ENCODE results near the gene PDIA5. TPM values are rescaled to one million over a fixed set of nuclear protein-coding genes. Genes with fewer than 3 reads are reported as not detected.

PDIA5 gene
- polyA plus RNA-seq, 3 donors: 9.1 to 22.9 (median 11.5) TPM

DNA sequence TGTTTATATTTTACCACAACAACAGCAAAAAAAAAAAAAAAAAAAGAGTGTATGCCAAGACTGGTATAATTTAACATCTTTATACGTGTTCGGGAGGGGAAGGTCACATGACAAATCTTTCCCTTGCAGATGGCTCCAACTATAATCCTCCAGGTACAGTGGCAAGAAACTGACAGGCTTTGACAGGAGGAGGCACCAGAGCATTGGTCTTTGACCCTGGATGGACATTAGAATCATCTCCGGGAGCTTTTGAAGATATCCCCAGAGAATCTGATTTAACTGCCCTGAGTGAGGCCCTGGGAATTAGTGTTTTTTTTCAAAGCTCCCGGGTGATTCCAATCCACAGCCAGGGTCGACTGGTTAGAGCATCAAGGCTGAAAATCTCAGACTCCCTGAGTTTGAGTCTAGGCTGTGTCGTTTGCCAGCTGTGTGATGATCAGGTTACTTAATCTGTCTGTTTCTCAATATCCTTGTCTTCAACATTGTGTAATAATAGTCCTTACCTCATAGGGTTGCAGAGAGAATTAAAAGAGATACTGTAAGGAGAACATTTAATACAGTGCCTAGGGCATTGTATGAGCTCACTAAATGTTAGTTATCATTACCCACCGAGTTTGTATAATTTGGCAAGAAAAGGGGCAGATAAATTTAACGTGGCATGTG, 30.3 kb upstream of the PDIA5 start:
- WGBS, 3 donors: 52 to 66% (median 52%) methylated on average over 8 of the region's 8 CpGs

DNA sequence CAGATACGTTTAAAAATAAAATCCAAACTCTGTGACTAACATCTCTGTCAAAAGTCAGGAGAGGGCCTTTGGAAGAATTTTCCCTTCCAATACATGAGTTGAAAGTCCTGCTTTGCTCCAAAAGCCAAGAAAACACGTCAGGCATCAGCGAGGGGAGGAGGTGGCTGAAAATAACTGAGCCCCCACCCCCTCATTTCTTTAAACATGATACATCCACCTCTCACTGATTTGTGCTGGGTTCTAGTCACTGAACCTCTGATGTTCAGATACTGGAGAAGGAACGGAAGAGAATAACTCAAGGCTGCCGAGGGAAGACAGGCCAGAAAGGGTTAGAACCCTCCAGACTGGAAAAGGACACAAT, 29.8 kb upstream of the PDIA5 start:
- 60 to 80% (median 69%) methylated on average over 5 of the region's 5 CpGs for WGBS, 3 donors
- no peak overlapping the region for H3K27ac ChIP-seq (ENCODE audit: low read depth, low read length)

More for the DNA sequence above, 30.3 kb upstream of the PDIA5 start:
- H3K27ac ChIP-seq (ENCODE audit: low read depth, low read length): no peak overlapping the region

DNA sequence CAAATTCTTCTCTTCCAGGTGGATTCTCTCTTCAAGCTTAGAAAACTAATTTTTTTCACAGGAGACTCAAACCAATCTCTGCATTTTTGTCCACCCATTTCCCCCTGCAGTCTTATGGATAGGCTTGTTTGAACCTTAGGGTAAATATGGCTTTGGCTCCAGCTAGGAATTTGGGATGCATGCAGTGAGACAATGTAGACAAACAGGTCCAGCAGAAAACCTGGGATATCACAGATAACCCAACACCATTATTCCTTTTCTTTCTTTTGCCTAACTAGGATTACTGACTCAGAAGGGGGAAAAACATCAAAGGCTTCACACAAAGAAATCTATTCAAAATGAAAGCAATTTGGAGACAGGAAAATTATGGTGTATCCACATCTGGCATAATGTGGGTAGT, 28.1 kb upstream of the PDIA5 start:
- no peak overlapping the region for H3K27ac ChIP-seq (ENCODE audit: low read depth, low read length)

DNA sequence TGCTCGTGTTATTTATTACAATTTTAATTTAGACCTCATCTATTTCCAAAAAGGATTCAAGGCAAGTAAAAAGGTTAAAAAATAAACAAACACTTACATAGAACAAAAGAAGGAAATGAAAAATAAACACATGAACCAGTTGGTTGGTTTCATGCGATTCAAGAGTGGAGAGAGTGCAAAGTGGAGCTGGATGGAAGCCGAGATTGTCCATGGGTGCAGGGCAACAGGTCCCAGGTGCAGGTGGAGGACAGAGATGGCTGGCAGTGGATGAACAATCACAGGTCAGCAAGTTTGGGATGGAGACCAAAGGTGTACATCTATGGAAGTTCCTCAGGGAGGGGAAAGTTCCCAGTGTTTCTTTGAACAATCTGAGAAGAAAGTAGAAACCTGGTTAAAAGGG, 27.6 kb upstream of the PDIA5 start:
- no peak overlapping the region for H3K27ac ChIP-seq (ENCODE audit: low read depth, low read length)
- WGBS, 3 donors: 70 to 77% (median 77%) methylated on average over 3 of the region's 3 CpGs

DNA sequence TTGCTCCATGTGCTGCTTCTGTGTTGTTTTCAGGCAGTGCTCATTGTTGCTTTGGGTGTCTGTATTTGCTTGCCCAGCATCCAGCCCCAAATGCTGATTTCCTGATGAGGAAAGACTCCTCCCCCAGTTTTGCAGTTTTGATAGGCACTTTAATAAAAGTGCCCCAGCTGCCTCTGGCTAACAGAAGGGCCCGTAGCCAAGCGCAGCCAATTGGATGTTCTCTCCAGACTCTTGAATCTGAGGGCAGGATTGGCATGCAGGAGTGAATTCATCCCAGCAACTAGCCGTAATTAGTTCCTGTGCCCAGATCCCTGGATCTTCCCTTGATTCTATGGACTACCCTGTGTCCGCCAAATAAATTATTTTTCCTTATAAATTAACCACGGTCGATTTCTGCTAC, 24.4 kb upstream of the PDIA5 start:
- no peak overlapping the region for H3K27ac ChIP-seq (ENCODE audit: low read depth, low read length)
- WGBS, 3 donors: 85 to 90% (median 88%) methylated on average over 6 of the region's 6 CpGs

DNA sequence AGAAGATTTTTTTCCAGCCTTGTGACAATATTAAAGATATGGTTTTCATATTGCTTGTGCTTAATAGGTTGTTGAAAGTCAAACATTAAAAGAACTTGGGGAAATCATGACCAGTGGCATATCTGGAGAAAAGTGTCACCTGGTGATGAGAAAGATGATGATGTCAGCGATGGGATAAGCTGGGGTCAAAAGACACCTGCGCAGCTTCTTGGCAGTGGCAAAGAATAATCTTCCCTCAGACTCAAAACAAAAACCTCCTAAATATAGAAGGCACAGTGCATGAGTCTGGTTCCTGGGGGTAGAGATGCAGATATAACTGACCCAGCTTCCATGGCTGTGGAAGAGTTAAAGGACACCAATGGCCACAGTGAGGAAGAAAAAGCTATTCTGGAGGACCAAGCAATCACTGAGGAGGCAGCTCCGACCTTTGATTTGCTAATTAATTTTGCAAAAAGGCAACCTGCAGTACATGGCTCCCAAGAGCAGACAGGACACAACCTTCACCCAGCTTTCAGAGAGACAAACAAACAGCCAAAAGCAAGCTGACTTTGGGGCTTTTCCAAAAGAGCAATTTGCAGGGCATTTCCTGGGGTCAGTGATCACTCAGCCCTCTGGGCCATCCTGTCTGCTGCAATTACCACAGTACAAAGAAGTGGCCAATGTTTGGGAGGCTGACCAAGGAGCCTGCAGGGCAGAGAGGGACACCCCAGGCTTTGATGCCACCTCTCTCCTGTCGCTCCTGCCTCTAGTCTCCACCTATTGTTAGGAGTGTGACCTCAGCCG, 21.7 kb upstream of the PDIA5 start:
- 80 to 82% (median 81%) methylated on average over 5 of the region's 5 CpGs for WGBS, 3 donors
- no peak overlapping the region for H3K27ac ChIP-seq (ENCODE audit: low read depth, low read length)

DNA sequence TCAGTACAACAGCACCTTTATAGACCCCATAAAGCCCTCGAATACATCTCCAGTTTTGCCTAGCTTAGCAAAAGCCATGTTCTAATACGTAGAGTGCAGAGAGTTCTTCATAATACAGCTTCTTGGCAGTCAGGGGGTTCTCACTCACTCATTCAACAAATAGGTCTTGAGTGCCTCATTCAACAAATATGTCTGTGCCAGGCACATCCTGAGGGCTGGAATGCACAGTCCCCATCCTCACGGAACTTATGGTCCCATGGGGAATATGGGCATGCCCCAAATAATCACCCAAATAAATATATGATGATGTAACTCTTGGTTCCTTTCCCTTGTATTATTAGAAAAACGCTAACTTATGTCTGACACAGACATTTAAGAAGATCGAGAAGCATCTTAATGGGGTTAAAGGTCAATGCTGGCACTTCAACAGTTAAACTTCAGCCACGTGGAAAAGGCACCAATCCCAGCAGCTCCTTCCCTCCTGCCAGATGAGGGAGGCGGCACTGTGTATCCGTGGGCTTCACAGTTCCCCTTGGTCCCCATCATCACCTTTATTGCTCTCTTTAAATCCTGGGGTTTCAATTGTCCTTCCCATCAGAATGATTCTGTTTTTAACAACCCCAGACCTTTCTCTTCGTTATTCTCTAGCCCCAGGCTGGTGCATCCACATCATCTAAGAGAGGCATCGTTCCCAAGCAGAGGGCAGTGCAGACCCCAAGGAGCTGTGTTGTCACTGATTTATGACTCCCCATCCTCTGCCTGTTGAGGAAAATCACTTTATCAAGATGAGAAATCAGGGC, 20.4 kb upstream of the PDIA5 start:
- WGBS, 3 donors: 69 to 71% (median 70%) methylated on average over 10 of the region's 10 CpGs
- no peak overlapping the region for H3K27ac ChIP-seq (ENCODE audit: low read depth, low read length)

DNA sequence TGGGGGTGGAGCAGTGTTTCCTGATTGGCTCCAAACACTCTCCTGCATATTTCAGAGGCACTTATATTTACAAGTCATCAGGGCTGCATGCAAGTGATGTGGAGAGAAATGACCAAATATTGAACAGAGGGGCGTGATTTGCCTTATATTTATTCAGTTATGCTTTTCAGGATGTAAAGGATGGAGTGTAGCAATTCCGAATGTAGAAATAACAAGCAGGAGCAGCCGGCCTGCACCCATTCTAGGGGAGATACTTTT, 19.8 kb upstream of the PDIA5 start:
- 87 to 91% (median 90%) methylated on average over 3 of the region's 3 CpGs for WGBS, 3 donors
- no peak overlapping the region for H3K27ac ChIP-seq (ENCODE audit: low read depth, low read length)

DNA sequence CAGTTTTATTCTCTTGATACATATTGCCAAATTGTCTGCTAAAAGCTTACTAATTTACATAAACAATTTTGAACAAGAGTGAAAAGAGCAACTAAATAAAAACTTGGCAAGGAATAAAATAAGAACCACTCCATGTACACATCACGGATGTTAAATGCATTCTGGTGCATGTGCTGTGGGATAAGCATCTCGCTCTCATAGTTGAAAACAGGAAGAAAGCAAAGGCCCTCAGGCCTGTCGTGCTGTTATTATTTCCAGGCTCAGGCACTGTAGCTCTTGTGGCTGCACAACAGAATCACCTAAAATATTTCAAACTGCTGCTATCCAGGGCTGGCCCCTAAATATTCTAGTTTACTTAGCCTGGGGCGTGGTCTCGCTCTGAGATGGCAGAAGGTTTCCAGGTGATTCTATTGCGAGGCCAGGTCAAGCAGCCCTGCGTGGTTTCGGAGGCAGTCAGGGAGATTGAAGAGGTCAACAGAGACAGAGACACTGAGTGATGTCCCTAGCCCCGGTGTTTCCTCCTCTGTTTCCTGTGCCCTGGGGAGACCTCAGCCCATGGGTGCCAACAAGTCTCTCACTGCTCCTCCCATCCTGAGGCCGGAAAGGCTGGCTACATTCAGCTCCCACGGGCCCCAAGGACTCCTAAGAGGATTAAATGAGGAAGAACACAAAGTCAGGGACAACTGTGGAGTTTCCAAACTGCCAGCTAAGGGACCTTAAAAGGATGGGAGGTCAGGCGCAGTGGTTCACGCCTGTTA, 18.2 kb upstream of the PDIA5 start:
- 68 to 81% (median 72%) methylated on average over 13 of the region's 13 CpGs for WGBS, 3 donors

DNA sequence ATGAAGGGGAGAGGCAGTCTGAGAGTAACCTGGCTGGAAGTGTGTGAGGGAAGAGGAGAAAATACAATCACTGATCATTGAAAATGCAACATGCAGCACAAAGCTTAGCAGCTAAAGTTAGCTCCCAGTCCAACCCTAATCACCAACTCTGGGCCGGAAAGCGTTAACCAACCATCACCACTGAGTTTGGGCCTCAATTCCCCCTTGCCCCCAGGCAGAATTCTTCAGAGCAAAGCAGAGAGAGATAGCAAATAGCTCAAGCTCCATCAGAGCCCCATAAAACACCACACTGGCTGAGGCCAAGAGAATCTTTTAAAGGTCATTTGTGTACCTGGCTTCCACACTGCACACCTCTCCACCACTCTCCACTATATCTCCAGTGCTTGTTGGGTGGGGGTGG, 16.2 kb upstream of the PDIA5 start:
- 88 to 89% (median 89%) methylated on average over 2 of the region's 2 CpGs for WGBS, 3 donors
- no peak overlapping the region for H3K27ac ChIP-seq (ENCODE audit: low read depth, low read length)

More for the DNA sequence above, 18.2 kb upstream of the PDIA5 start:
- no peak overlapping the region for H3K27ac ChIP-seq (ENCODE audit: low read depth, low read length)

DNA sequence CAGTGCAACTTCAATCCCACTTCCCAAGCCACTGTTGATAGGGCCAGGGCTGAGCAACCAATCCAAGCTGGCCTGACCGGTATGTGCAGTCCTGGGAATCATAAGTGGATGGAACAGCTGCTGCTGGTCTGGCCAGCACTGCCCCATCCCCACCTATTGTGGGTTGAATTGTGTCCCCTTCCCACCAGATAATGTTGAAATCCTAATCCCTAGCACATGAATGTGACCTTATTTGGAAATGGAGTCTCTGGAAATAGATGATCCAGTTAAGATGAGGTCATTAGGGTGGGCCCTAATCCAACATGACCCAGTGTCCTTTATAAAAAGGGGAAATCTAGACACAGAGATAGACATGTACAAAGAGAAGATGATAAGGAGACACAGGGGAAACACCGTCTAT, 13.7 kb upstream of the PDIA5 start:
- H3K27ac ChIP-seq (ENCODE audit: low read depth, low read length): no peak overlapping the region
- WGBS, 3 donors: 35 to 74% (median 54%) methylated on average over 2 of the region's 2 CpGs

DNA sequence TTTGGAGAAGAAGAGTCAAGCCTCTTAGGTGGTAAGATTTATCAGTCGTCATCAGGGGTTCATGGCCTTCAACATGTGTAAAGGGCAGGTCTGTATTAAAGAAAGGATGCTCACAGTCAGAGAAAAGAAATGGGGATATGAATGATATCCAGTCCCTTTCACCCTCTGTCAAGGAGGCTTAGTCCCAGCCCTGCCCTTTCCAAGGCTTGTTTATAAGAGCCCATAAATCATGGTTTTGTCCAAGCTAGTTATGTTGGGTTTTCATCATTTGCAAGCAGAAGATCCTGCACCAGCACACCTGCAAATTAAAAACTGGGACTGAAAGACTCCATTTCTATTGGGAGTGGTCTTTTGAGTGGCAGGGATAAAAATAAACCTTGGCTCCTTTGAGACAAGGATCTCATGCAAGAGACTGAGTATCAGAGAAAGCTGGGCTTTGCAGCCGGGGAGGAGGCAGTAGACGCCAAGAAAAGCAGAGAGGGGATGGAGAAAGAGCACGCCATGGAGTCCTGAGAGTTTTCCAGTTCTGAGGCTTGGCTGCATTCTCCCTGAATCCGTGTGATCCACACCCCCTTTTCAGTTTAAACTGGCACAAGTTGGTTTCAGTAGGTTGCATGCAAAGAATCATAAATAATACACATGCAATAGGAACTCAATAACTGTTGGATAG, 12.6 kb upstream of the PDIA5 start:
- 75 to 81% (median 76%) methylated on average over 5 of the region's 5 CpGs for WGBS, 3 donors
- H3K27ac ChIP-seq (ENCODE audit: low read depth, low read length): no peak overlapping the region

DNA sequence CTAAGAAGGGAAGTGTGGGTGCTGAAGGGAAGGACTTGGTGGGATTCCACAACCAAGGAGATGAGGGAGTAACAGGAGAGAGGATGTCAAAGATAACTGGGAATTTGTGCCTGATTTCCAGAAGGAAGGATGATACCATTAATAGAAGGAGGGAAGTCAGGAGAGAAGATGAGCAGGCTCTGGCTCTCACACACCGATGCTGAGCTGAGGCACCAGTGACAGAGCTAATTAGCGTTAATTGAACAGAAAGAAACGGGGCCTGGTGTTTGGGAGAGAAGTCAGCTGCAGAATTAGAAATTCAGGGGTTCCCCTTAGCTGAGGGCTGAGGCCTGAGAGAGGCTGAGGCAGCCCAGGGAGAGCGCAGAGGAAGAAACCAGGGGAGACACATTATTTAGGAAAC, 11.9 kb upstream of the PDIA5 start:
- no peak overlapping the region for H3K27ac ChIP-seq (ENCODE audit: low read depth, low read length)
- WGBS, 3 donors: 83 to 94% (median 94%) methylated on average over 4 of the region's 4 CpGs

DNA sequence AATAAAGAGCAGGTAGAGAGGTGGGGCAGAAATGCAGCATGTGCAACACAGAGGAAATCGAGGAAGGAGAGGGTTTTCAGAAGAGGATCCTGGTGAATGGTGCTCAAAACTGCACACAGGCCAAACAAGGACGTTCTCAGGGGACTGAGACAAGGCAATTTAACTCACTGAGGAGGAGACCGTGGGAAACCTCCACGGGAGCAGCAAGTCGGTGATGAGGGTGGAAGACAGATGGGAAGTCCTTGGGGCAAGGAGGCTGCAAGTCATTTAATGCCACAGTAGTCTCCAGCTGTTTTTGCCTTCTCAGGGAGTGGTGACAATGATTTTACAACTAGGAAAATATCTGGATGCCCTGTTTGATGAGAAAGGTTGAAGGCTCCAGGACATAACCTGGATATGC, 11.5 kb upstream of the PDIA5 start:
- WGBS, 3 donors: 72 to 88% (median 73%) methylated on average over 5 of the region's 5 CpGs
- no peak overlapping the region for H3K27ac ChIP-seq (ENCODE audit: low read depth, low read length)

DNA sequence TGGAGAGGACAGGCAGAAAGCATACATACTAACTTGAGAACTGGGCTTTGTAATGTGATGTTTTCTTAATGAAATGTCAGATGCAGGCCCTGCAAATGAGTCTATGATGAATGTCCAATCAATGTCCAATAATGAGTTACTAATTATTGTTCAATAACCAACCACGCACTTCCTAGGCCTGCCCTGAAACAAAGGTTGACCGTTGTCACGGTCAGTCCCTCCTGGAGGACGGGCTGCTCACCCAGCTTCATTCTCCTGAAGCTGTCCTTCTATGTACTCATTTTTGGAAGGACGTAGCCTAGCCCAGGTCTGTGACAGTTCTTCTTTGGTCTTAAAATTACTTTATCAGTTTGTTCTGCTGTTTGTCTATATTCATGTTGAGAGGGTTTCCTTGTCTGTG, 8.3 kb upstream of the PDIA5 start:
- H3K27ac ChIP-seq (ENCODE audit: low read depth, low read length): no peak overlapping the region
- 84 to 95% (median 95%) methylated on average over 5 of the region's 5 CpGs for WGBS, 3 donors

DNA sequence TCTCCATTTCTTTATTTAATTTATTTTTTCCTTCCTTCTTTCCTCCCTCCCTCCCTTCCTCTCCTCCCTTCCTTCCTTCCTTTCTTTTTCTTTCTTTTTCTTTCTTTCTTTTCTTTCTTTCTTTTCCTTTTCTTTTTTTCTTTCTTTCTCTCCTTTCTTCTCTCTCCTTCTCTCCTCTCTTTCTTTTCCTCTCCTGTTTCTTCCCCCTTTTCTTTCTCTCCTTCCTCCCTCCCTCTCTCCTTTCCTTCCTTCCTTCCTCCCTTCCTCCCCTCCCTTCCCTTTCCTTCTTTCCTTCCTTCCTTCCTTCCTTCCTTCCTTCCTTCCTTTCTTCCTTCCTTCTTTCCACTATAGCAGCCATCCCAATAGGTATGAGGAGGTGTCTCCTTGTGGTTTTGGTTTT, 6.8 kb upstream of the PDIA5 start:
- H3K27ac ChIP-seq (ENCODE audit: low read depth, low read length): no peak overlapping the region

DNA sequence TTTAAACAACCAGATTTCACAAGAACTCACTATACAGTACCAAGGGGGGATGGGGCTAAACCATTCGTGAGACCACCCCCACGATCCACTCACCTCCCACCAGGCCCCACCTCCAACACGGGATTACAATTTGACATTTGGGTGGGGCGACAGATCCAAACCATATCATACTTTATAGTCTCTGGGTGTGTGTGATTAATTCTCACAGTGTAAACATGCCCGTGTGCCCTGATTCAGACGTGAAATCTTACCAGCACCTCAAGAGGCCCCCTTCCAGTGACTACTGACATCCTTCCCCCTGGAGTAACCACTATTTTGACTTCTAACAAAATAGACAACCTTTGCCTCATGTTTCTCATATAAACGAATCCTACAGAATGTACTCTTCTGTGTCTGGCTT, 5.0 kb upstream of the PDIA5 start:
- WGBS, 3 donors: 72 to 76% (median 73%) methylated on average over 7 of the region's 7 CpGs
- no peak overlapping the region for H3K27ac ChIP-seq (ENCODE audit: low read depth, low read length)

DNA sequence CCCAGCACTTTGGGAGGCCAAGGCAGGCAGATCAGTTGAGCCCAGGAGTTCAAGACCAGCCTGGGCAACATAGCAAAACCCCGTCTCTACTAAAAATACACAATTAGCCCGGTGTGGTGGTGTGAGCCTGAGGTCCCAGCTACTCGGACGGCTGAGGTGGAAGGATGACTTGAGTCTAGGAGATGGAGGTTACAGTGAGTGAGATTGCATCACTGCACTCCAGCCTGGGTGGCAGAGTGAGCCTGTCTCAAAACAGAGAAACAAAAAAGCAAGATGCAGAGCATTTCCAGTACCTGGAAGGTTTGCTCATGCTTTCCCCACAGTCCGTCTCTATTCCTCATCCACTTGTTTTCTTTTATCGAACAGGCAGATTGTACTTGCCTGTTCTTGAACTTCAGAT, 3.8 kb upstream of the PDIA5 start:
- WGBS, 3 donors: 84 to 96% (median 87%) methylated on average over 6 of the region's 6 CpGs
- H3K27ac ChIP-seq (ENCODE audit: low read depth, low read length): no peak overlapping the region

DNA sequence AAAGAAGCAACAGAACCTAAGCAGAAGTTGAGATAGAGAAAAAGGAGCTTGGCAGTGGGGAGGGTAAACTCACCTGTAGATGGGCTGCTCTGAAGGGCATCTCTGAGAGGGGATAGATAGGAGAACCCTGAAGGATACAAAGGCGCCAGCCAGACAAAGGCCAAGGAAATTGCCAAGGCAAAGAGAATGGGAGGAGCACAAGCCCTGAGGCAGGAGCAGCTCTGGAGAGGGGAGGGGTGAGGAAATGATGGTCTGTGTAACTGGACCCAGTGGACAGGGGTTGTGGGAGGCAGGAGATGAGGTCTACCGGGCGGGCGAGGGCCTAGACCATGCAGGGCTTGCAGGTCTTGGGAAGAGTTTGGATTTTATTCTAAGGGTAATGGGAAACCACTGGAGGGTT, 2.3 kb upstream of the PDIA5 start:
- no peak overlapping the region for H3K27ac ChIP-seq (ENCODE audit: low read depth, low read length)
- WGBS, 3 donors: 92 to 94% (median 93%) methylated on average over 4 of the region's 4 CpGs
